Measurements from ENCODE around the gene SECISBP2.

DNA sequence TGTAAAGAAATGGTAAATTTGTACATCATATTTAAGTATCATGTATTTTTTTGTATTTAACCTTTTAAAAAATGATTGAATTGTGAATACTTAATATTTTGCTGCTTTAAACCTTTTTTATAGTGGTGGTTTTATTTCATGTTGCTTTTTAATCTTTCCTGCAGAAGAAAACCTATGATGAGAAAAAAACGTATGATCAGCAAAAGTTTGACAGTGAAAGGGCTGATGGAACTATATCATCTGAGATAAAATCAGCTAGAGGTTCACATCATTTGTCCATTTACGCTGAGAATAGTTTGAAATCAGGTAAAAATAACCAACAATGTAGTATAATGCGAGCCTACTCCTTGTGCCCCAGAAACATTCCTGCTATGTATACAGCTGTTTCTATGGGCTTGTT, 7.4 kb downstream of the SECISBP2 start:
- TF ChIP-seq YY1 (IDR thresholded peaks at IDR 0.05) (no peak), HNF4G (IDR thresholded peaks at IDR 0.05) (no peak), RAD21 (IDR thresholded peaks at IDR 0.05) (no peak), JUND (IDR thresholded peaks at IDR 0.05) (no peak), TAF1 (conservative IDR thresholded peaks at IDR 0.05) (no peak)
- TF ChIP-seq, protein P1, sequence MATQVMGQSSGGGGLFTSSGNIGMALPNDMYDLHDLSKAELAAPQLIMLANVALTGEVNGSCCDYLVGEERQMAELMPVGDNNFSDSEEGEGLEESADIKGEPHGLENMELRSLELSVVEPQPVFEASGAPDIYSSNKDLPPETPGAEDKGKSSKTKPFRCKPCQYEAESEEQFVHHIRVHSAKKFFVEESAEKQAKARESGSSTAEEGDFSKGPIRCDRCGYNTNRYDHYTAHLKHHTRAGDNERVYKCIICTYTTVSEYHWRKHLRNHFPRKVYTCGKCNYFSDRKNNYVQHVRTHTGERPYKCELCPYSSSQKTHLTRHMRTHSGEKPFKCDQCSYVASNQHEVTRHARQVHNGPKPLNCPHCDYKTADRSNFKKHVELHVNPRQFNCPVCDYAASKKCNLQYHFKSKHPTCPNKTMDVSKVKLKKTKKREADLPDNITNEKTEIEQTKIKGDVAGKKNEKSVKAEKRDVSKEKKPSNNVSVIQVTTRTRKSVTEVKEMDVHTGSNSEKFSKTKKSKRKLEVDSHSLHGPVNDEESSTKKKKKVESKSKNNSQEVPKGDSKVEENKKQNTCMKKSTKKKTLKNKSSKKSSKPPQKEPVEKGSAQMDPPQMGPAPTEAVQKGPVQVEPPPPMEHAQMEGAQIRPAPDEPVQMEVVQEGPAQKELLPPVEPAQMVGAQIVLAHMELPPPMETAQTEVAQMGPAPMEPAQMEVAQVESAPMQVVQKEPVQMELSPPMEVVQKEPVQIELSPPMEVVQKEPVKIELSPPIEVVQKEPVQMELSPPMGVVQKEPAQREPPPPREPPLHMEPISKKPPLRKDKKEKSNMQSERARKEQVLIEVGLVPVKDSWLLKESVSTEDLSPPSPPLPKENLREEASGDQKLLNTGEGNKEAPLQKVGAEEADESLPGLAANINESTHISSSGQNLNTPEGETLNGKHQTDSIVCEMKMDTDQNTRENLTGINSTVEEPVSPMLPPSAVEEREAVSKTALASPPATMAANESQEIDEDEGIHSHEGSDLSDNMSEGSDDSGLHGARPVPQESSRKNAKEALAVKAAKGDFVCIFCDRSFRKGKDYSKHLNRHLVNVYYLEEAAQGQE (IDR thresholded peaks at IDR 0.05), result no peak
- TF ChIP-seq, protein P2, sequence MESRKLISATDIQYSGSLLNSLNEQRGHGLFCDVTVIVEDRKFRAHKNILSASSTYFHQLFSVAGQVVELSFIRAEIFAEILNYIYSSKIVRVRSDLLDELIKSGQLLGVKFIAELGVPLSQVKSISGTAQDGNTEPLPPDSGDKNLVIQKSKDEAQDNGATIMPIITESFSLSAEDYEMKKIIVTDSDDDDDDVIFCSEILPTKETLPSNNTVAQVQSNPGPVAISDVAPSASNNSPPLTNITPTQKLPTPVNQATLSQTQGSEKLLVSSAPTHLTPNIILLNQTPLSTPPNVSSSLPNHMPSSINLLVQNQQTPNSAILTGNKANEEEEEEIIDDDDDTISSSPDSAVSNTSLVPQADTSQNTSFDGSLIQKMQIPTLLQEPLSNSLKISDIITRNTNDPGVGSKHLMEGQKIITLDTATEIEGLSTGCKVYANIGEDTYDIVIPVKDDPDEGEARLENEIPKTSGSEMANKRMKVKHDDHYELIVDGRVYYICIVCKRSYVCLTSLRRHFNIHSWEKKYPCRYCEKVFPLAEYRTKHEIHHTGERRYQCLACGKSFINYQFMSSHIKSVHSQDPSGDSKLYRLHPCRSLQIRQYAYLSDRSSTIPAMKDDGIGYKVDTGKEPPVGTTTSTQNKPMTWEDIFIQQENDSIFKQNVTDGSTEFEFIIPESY (IDR thresholded peaks at IDR 0.05), result no peak
- TF ChIP-seq, protein P3, sequence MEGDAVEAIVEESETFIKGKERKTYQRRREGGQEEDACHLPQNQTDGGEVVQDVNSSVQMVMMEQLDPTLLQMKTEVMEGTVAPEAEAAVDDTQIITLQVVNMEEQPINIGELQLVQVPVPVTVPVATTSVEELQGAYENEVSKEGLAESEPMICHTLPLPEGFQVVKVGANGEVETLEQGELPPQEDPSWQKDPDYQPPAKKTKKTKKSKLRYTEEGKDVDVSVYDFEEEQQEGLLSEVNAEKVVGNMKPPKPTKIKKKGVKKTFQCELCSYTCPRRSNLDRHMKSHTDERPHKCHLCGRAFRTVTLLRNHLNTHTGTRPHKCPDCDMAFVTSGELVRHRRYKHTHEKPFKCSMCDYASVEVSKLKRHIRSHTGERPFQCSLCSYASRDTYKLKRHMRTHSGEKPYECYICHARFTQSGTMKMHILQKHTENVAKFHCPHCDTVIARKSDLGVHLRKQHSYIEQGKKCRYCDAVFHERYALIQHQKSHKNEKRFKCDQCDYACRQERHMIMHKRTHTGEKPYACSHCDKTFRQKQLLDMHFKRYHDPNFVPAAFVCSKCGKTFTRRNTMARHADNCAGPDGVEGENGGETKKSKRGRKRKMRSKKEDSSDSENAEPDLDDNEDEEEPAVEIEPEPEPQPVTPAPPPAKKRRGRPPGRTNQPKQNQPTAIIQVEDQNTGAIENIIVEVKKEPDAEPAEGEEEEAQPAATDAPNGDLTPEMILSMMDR (IDR thresholded peaks at IDR 0.05; ENCODE audit: low read depth, low read length, missing input control), result no peak

All from liver (tissue), 3 donors.